Transverse colon (tissue), 4 donors: ENCODE measurements around the gene PRH2.

Experiments used
- POLR2A ChIP-seq: fragments of 450-650 bp; IDR thresholded peaks from one replicate; pipeline ENCODE4 v1.6.1; 2016; ENCODE audit warnings: antibody characterized with exemption, mild to moderate bottlenecking, moderate library complexity
- POLR2AphosphoS5 ChIP-seq, 3 donors: sonication (generic); formaldehyde crosslinking; IDR thresholded peaks; one replicate each; pipeline ENCODE4 v1.6.1; 2016; ENCODE audit warnings: antibody characterized with exemption in 3 of 3
- TF ChIP-seq, protein P1 (sequence below), 5 experiments: fragments of 200-600 bp in 3 of 5; fragments of 450-650 bp in 2 of 5; sonication (generic) in 3 of 5; IDR thresholded peaks; 1 replicate in 2 of 5; 2 replicates in 3 of 5; pipeline ENCODE4 v1.5.1; 2016 to 2017; ENCODE audit warnings: antibody characterized with exemption in 5 of 5, inconsistent platforms in 3 of 5, mild to moderate bottlenecking in 2 of 5, moderate library complexity in 1 of 5

DNA sequence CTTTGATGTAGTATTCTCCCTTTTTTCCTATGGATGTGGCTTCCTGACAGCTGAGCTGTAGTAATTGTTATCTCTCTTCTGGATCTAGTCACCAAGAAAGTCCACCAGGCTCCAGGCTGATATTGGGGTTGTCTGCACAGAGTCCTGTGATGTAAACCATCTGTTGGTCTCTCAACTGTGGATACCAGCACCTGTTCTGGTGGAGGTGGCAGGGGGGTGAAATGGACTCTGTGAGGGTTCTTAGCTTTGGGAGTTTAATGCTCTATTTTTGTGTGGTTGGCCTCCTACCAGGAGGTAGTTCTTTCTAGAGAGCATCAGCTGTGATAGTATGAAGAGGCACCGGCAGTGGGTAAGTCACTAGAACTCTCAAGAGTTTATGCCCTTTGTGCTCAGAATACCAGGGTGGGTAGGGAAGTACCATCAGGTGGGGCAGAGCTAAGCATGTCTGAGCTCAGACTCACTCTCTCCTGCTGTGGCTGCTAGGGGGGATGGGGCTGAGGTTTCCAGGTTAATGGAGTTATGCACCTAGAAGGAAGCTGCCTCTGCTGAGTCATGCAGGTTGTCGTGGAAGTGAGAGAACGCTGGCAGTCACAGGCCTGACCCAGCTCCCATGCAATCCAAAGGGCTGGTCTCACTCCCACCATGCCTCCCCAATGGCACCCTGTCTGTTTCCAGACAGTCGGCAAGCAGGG lies 13.0 kb downstream of the PRH2 start:
- TF ChIP-seq, protein P1, sequence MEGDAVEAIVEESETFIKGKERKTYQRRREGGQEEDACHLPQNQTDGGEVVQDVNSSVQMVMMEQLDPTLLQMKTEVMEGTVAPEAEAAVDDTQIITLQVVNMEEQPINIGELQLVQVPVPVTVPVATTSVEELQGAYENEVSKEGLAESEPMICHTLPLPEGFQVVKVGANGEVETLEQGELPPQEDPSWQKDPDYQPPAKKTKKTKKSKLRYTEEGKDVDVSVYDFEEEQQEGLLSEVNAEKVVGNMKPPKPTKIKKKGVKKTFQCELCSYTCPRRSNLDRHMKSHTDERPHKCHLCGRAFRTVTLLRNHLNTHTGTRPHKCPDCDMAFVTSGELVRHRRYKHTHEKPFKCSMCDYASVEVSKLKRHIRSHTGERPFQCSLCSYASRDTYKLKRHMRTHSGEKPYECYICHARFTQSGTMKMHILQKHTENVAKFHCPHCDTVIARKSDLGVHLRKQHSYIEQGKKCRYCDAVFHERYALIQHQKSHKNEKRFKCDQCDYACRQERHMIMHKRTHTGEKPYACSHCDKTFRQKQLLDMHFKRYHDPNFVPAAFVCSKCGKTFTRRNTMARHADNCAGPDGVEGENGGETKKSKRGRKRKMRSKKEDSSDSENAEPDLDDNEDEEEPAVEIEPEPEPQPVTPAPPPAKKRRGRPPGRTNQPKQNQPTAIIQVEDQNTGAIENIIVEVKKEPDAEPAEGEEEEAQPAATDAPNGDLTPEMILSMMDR (IDR thresholded peaks at IDR 0.05) = no peak
- TF ChIP-seq POLR2A (no peak), POLR2AphosphoS5 (IDR thresholded peaks at IDR 0.05) (no peak)
